Amygdala (tissue), 56 donors: ENCODE results near the gene NOC2L.

Experiments
- DNase-seq, 56 donors: peaks; one replicate each; lab custom pipeline; 2025; lab: John Stamatoyannopoulos, UW

Gene NOC2L

DNA sequence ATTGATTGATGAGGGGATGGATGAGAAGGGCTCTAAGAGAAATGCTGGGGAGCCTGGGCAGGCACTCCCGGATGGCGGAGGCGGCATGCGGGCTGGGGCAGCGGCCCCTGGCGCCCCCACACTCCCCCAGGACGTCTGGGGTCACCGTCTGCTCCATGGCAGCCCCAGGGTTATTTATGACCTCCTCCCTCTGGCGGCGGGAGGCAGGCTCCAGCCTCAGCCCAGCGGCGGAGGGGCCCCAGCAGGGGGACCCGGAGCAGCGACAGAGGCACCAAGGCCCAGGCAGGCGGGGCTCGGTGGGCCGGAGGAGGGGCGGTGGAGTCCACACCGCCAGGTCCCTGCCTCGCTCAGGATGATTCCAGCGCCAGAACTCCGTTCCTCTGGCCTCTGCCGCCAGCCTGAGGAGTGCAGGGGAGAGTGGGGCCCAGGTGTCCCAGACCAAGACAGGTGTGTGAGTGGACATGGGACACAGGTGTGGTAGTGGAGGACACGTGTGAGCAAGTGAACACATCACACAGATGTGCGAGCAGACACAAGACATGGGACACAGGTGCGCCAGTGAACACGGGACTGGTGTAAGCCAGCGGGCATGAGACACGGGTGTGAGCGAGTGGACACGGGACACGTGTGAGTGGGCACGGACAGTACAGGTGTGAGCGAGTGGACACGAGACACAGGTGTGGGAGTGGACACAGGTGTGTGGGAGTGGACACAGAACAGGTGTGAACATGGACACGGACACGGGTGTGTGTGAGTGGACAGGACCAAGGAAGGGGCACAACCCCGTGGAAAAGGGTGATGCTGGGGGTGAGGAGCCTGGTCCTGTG lies 37.8 kb downstream of the NOC2L start:
- peak in 33 of 56 donors; percentile 6 to 71 (median 29) for DNase-seq

DNA sequence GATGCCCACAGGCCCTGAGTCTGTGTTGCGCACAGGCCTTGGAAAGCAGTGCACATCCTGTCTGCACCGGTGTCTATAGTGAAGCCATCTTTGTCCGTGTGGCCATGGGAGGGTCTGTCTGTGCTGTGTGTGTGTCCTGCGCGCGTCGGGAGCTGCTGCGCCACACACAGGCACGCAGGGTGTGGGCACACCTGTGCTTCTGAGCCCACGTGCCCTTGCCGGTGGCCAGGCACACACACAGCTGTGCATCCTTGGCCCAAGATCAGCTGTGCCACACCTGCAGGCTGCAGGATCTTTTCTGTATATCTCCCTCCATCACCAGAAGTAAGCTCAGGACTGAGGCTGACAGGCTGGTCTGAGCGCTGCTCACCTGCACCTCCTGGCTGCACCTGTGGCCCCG lies 38.5 kb downstream of the NOC2L start:
- DNase-seq, result no peak

DNA sequence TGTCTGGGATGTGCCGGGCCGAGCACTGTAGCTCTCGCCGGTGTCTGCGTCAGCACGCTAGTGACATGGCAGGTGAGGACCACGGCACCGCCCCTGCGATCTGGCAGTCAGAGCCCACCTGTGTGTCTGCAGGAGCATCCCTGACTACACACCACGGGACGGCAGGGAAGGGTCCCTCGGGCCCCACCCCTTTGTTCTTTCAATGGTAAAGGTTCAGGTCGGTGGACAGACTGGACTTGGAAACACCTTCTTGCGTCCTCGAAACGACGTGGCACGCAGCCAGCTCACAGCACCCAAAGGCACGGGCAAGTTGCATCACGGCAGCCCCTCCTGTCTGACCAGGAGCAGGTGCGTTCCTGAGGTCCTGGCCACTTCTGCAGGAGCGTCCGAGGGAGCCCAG lies 39.0 kb downstream of the NOC2L start:
- no peak for DNase-seq

DNA sequence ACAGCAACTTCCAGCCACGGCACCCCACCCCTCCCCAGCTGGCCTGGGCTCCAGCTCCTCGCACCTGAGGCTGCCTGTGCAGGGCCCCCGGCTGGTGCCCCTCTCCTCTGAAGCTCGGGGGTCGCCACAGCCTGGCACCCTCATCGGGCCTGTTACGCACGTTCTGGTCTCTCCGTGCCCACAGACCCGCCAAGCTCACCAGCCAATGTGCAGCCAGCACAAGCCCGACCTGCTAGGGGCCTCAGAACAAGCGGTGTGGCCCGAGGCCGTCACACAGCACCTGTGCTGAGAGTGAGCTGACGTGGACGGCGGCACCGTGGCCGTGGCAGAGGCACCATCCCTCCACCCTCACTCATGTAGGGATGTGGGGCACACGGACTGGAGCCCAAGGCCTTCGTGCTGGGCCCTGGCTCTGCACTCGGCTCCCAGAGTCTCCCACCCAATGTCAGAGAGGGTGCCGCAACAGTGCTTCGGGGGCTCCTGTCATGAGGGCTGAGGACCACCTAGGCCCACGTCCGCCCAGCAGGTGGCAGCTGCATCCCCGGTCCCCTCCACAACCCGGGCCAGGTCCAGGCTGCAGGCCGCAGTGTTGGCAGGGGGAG lies 39.7 kb downstream of the NOC2L start:
- DNase-seq, result no peak

DNA sequence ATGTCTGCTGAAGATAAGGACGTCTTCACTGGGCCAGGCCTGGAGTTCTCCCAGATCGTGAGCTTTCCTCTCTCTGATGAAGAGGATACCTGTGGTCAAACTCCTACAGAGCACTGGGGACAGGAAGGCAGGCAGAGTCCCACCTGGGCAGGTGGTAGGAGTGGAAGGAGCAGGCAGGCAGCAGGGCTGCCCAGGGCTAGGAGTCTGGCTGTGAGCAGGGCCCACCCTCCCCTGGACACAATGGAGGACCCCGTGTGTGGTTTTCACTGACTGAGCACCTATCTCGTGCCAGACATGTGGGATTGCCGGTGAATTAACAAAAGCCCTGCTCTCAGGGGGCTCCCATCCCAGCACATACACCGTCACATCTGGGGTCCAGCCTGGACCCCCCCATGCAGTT lies 40.2 kb downstream of the NOC2L start:
- no peak for DNase-seq

DNA sequence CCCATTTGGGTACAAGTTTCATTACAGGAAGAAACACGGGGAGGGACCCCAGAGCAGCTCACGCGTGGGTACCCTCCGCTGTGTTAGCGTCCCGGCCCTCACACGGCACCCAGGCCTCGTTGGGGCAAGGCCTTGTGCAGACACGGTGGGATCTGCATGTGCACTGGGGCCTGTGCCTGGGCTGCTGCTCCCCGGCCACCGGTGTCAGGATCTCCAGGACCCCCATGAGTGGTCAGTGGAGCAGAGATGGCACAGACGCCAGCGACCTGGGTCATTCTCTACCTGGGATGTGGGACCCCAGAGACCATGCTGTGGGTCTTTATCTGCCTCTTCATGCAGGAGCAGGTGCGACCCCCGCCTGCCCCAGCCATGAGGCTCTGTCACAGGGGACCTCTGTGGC lies 40.7 kb downstream of the NOC2L start:
- no peak for DNase-seq

DNA sequence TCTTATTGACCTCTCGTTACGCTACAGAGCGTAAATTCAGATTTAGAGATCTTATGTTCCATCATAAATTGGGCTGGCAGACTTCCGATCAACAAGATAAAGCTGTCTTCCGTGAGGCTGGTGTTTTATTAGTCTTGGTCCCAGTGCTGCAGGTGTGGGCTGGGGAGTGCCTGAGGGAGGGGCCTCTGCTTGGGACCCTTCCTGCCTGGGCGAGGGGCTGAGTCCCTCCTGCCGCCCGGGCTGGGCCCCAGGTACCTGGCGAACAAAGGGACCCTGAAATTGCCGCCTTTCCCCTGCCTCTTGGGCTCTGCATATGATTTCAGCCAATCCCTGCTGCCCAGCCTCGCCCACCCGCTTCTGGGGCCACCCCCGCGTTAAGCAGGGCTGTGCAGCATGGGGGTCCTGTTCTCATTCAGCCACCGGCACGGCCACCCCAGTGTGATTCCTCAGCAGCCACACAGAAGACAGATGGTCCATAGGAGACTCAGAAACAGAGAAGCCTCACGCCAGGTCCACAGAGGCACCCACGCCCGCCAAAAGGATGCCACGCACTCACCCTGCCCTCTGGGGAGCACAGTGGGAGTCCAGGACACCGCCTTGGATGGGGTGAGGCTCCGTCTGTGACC lies 41.5 kb downstream of the NOC2L start:
- no peak for DNase-seq

DNA sequence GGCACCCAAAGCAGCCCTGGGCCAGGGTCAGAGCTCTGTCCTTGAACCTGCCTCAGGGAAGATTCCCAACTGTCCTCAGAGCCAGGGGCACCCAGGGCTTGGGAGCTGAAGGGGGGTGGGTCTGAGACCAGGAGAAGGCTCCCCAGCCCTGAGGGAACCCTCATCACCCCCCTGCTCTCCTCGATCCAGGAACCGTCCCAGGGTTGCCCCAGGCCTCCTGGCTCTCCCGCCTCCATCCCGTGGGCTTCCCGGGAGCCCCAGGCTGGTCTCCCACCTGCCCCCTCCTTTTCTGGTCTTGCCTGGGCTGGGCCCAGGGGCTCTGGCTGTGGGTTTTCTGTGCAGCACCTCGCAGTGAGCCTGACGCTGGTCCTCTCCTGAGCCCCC lies 42.0 kb downstream of the NOC2L start:
- DNase-seq, result no peak

DNA sequence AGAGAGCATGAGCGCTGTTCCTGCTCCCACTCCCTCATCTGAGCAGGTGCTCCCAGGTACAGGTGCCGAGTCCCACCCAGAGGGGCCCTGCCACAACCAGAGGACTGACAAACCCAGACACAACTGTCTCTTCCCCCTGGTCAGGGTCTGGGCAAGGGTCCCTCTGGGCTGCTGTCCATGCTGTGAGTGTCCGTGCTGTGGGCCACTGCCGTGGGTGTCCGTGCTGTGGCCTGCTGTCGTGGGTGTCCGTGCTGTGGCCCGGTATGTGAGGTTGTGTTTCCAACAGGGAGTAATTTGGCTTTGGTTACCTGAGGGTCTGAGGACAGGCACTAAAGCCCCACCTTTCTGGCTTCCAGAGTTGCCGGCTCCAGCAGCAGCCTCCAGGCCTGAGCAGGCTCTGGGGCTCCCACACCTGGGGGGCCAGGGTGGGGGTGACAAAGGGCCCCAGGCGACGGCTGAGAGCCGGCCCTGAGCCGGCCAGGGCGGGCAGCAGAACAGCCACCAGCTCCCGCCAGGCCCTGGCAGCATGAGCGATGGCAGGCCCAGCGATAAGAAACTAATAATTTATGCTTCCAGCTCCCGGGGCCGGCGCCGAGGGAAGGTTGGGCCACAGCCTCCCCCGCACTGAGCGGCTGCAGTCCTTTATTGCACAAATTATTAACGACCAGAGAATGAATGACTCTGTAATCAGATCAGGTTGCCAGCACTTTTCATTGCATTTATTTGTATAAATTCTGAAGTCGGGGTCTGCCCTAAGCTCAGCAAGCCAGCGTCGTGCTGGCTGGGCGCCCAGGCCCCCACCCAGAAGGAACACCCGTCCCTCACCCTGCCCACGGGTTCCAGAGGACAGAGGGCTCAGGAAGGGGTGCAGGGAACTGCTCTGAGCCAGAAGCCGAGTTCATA lies 42.6 kb downstream of the NOC2L start:
- DNase-seq, result no peak

DNA sequence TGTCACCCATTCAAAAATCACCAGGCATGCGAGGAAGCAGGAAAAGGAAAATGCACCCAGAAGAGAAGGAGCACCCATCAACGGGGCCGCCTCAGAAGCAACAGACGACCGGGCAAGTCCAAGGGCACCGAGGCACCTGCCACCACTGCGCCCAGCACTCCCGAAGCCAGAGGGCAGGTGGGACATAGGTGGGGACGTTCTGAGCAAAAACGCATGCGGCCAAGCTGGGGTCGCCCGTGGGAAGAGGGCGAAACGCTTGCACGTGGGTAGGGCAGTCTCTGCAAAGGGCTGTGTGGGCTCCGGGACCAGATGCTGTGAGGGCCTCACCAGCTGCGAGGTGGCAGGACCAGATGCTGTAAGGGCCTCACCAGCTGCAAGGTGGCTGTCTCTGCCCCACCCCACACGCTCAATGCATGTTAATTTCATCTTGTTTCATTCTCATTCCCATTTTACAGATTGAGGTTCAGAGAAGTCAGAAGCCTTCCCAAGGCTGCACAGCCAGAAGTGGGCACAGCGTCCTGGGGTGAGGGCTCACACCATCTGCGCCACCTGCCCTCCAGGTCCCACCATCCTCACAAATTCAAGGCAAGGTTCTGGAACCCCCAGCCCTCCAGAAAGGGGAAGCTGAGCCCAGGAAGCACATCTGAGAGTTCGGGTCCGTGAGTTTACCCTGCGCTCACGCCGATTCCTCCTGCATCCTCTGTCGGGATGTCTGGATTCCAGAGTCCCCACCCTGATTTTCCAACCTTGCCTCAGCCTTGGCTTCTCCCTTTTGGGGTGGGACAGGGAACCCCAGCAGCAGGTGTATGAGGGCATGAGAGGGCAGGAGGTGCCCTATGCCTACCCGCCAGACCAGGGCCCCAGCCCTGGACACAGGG lies 43.5 kb downstream of the NOC2L start:
- no peak for DNase-seq

DNA sequence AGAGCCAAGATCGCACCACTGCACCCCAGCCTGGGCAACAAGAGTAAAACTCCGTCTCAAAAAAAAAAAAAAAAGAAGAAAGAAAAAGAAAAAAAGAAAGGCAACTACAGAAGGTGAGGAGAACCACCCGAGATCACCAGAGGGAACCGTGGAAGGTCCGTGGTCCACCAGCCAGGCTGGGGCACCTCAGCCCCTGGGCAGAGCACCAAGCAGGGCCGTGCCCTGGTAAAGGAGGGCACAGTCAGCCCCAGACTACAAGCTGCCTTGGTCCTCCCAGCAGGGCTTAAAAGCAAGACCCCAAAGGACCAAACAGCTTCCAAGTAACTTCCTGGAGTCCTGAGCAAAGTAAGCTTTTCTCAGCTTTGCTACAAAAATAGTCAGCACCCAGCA lies 44.2 kb downstream of the NOC2L start:
- DNase-seq, result no peak

DNA sequence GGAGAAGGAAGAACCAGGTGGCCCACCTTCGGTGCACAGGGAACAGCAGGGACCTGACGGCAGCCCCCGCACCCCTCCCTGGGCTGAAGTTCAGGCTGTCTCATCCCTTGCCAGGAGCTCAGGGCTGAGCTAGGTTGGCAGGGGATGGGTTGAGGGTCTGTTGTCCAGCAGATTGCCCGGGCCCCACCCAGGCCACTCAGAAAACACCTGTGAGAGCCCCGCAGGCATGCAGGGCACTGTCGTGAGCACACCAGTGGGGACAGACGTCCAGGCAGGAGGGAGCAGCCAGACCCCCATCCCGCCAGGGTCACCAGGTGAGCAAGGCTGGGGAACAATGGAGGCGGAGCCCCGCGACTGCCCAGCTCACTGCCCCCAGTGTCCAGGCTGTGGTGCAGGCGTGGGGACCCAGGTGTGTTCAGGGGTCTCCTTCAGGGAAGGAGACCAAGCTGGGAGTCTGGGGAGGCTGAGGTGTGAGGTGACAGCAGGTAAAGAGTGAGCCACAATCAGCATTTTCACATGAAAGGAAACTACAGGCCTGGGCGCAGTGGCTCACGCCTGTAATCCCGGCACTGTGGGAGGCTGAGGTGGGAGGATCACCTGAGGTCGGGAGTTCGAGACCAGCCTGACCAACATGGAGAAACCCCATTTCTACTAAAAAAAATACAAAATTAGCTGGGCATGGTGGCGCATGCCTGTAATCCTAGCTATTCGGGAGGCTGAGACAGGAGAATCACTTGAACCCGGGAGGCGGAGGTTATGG lies 44.7 kb downstream of the NOC2L start:
- DNase-seq, result no peak

DNA sequence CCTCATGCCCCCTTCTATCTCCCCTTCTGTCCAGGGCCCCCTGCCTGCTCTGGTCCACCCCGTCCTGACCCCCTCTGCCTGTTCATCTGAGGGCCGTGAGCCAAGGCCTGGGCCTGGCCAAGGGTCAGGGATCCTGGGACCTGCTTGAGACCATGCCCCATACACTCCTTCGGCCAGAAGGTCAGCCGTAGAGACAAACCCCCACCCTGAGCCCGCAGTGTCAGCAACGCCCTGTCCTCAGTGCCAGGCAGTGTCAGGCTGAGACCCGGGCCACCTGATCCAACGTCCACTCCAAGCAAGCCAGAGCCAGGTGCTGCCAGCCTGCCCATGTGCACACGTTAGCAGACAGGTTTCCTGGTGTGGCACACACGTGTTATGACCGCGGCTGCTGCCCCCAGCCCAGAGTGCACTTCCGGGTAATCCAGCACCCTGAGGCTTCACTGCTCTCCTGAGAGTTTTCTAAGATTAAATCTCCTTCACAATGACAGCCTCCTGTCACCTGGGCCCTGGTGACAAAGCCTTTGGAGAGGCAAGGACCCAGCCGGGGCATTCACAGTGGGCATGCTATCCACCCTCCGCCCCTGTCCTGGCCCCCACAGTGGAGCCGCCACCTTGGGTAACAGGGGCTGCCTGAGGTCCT lies 45.4 kb downstream of the NOC2L start:
- DNase-seq, result no peak

DNA sequence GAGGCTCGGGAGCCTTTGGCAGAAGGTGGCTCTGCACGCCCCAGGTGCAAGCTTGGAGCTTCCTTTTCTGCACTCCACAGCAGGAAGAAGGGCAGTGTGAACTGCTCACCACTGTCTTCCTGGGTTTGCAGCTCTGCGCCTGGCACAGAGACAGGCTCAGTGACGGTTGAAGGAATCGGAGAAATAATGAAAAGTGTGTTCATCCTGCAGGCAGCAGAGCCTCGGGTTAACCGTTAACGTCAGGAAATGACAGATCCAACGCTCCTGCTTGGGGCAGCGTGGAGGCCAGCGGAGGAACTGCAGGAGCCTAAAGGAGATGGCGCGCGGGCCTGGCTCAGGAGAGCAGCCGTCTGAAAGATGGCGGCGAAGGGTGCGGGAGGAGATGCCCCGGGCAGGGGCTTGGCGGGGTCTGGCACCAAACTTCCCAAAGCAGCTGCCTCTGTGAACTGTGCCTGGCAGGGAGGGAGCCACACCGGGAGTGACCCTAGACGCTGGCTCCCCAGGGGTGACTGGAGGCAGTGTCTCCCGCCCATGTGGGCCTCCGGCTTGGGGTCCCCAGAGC lies 46.2 kb downstream of the NOC2L start:
- DNase-seq, result no peak

DNA sequence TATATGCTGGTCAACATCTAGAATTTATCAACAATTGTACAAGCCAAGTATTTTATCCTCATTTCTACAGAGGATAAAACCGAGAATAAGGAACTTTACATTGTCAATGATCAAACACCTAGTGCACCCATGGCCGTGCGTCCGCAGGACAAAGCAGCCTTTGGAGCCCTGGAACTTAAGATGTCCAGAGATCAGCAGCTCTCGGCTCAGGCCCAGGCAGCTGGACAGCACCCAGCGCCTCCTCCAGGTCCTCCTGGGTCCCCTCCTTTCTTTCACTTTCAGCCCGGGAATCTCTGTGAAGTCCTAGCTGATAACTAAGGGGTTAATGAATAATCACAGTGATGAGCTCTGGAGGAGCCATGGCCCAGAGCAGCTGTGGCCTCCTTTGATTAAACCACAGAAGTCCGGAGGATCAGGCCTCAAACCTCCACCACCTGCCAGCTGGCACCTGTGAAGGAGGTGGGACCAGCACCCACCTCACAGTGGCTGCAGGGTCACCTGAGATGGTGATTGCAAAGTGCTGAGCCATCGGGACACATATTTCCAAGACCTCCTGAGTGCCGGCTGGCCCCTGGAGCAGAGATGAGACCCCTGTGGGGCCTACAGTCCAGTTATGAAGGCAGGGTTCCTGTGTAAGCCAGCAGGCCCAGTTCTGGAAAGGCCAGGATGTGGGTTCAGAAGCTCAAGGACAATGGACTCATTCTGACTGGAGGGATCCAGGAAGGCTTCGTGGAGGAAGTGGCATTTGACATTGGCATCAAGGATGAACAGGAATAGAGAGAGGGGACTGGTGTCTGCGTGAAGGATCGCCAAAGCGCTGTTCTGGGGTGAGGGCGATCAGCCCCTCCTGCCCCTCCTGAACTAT lies 46.9 kb downstream of the NOC2L start:
- DNase-seq, result no peak

DNA sequence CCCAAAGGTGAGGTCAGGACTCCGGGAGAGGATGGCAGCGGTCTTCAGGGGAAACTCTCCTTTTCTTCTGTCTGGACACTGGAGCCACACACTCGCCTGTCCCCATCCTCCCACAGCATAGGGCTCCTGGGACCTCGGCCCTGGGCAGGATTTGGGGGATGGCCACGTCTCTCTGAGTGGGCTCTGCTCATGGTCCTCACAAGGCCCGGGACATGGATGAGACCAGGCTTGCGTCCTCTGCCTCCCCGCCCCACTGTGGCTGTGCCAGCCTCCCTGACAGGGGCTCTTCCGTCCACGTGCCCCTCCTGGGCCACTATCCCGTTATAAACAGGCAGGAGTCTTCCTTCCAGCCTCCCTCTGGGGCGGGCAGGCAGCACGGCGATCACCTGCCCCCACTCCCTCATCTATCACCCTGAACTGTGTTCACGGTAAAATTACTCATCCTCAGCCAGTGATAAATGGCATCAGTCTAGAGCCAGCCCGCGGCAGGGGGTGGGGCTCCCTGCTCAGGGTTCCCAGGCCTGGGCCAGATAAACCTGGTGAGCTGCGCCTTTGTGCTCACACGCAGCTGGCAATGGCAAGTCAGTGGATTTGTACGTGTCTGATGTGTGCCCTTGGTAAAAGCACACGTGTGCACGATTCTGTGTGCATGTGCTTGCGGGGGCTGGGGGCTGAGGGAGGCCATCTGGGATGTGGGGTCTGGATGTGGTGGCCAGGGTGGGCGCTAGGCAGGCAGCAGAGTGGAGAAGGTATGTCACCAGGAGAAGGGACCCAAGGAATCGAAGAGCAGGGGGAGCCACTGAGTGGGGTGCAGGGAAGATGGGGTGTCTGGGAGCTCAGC lies 48.0 kb downstream of the NOC2L start:
- DNase-seq, result no peak
